Naive B cell (primary cell): Measurements from ENCODE around the gene TLR10. TPM values are rescaled to one million over a fixed set of nuclear protein-coding genes. Genes with fewer than 3 reads are reported as not detected.
"Not testable (repeated sequence)": the region's sequence is repeated elsewhere in the genome, so short reads cannot be mapped to it uniquely, and the experiment has no call there.

Experiments
- ATAC-seq, 2 donors: fragments of 150-1000 bp; cut with Tn5 transposase; 2 replicates each; pipeline ENCODE4 v1.10.0; 2021; ENCODE audit warnings: low read depth in 2 of 2, mild to moderate bottlenecking in 2 of 2, moderate library complexity in 2 of 2
- DNase-seq: peaks from one replicate; pipeline ENCODE4 v3.0.0; 2022
- H3K27ac Mint-ChIP-seq, 6 donors: one replicate each; pipeline ENCODE4 v1.8.0; 2020 to 2022; ENCODE audit warnings: mild to moderate bottlenecking in 6 of 6, mixed read lengths in 6 of 6, moderate library complexity in 5 of 6, inconsistent platforms in 2 of 6
- H3K27me3 Mint-ChIP-seq, 3 donors: one replicate each; pipeline ENCODE4 v1.8.0; 2021 to 2022; ENCODE audit warnings: mixed read lengths in 3 of 3, mild to moderate bottlenecking in 1 of 3
- H3K36me3 Mint-ChIP-seq, 2 donors: one replicate each; pipeline ENCODE4 v1.8.0; 2020 to 2022; ENCODE audit warnings: mixed read lengths in 2 of 2, inconsistent platforms in 1 of 2, mild to moderate bottlenecking in 1 of 2
- H3K4me1 Mint-ChIP-seq, 3 donors: one replicate each; pipeline ENCODE4 v1.8.0; 2020 to 2022; ENCODE audit warnings: mixed read lengths in 3 of 3, inconsistent platforms in 1 of 3, mild to moderate bottlenecking in 1 of 3, moderate library complexity in 1 of 3
- H3K4me3 Mint-ChIP-seq, 8 donors: one replicate each; pipeline ENCODE4 v1.8.0; 2020 to 2022; ENCODE audit warnings: mild to moderate bottlenecking in 8 of 8, mixed read lengths in 8 of 8, moderate library complexity in 8 of 8, inconsistent platforms in 2 of 8
- H3K9me3 Mint-ChIP-seq, 7 donors: one replicate each; pipeline ENCODE4 v1.8.0; 2020 to 2022; ENCODE audit warnings: mixed read lengths in 7 of 7, mild to moderate bottlenecking in 5 of 7, inconsistent platforms in 2 of 7, moderate library complexity in 1 of 7
- polyA plus RNA-seq, 6 donors: library from polyadenylated mRNA; unstranded; fragments of 300-500 nt; fragmentation: Illumina TruSeq; gene quantifications; one replicate each; pipeline ENCODE4 v1.2.3, GENCODE V29; 2021; ENCODE audit warnings: low read depth in 6 of 6

The TLR10 gene
- polyA plus RNA-seq, 6 donors from 2014 or later: 87.3 to 180 (median 116) TPM

GRCh38 chr4:38774181-38774955 lies 8.4 kb downstream of the TLR10 start:
- Mint-ChIP-seq H3K4me3 (peak overlapping the region in 2 of 8 donors; percentile 18 to 20), H3K4me1 (peaks cover 56 to 77% (median 72%) of the 10 kb centered on the region in 3 donors), H3K27me3 (no peaks in the 10 kb centered on the region), H3K9me3 (peaks cover 6 to 25% (median 8%) of the 10 kb centered on the region in 7 donors), H3K36me3 (peaks cover 38 to 52% of the 10 kb centered on the region in 2 donors), H3K27ac (peak overlapping the region in 3 of 6 donors; percentile 43 to 79 (median 76))
- no peak for DNase-seq
- ATAC-seq: no peak

- peaks cover 36% of the 10 kb centered on the region in 2 donors for H3K36me3 Mint-ChIP-seq
- H3K9me3 Mint-ChIP-seq: peaks cover 0 to 23% (median 10%) of the 10 kb centered on the region in 7 donors
- ATAC-seq, H3K27me3 Mint-ChIP-seq, DNase-seq: not testable (repeated sequence)
- peaks cover 65 to 83% (median 80%) of the 10 kb centered on the region in 3 donors for H3K4me1 Mint-ChIP-seq
- peak overlapping the region in 2 of 8 donors; percentile 33 to 71 for H3K4me3 Mint-ChIP-seq
- H3K27ac Mint-ChIP-seq: peak overlapping the region in 5 of 6 donors; percentile 11 to 91 (median 44)
These were observed 12.5 kb downstream of the TLR10 start for GRCh38 chr4:38770281-38770680.

- H3K27me3 Mint-ChIP-seq: no peaks in the 10 kb centered on the region
- H3K36me3 Mint-ChIP-seq: peaks cover 32% of the 10 kb centered on the region in 2 donors
- peak overlapping the region in 4 of 8 donors; percentile 18 to 71 (median 28) for H3K4me3 Mint-ChIP-seq
- peaks cover 0 to 21% (median 10%) of the 10 kb centered on the region in 7 donors for H3K9me3 Mint-ChIP-seq
- DNase-seq: no peak
- H3K4me1 Mint-ChIP-seq: peaks cover 63 to 85% (median 80%) of the 10 kb centered on the region in 3 donors
- ATAC-seq: peak; percentile 20 to 40
- peak overlapping the region in 4 of 6 donors; percentile 11 to 83 (median 58) for H3K27ac Mint-ChIP-seq
These were observed 12.9 kb downstream of the TLR10 start for GRCh38 chr4:38769857-38770256.

- peak overlapping the region in 6 of 8 donors; percentile 18 to 78 (median 47) for H3K4me3 Mint-ChIP-seq
These were observed 13.3 kb downstream of the TLR10 start for GRCh38 chr4:38769441-38769840.

GRCh38 chr4:38768968-38769394 lies 13.8 kb downstream of the TLR10 start:
- peak overlapping the region; percentile 36 to 94 (median 52) for H3K27ac Mint-ChIP-seq
- H3K4me1 Mint-ChIP-seq: peaks cover 62 to 88% (median 77%) of the 10 kb centered on the region in 3 donors
- H3K9me3 Mint-ChIP-seq: peaks cover 0 to 17% (median 8%) of the 10 kb centered on the region in 7 donors
- ATAC-seq (peak; percentile 65 to 67), DNase-seq (no peak)
- H3K4me3 Mint-ChIP-seq: peak overlapping the region; percentile 11 to 78 (median 54)
- H3K36me3 Mint-ChIP-seq: peaks cover 23% of the 10 kb centered on the region in 2 donors
- no peaks in the 10 kb centered on the region for H3K27me3 Mint-ChIP-seq

More at GRCh38 chr4:38769441-38769840, 13.3 kb downstream of the TLR10 start:
- Mint-ChIP-seq H3K27ac (peak overlapping the region in 5 of 6 donors; percentile 44 to 94 (median 72)), H3K27me3 (no peaks in the 10 kb centered on the region), H3K4me1 (peaks cover 60 to 88% (median 77%) of the 10 kb centered on the region in 3 donors), H3K36me3 (peaks cover 27 to 28% of the 10 kb centered on the region in 2 donors), H3K9me3 (peaks cover 0 to 17% (median 10%) of the 10 kb centered on the region in 7 donors)
- ATAC-seq: no peak
- DNase-seq: no peak

- not testable (repeated sequence) for DNase-seq, ATAC-seq, H3K27me3 Mint-ChIP-seq
- Mint-ChIP-seq H3K9me3 (peaks cover 0 to 15% (median 6%) of the 10 kb centered on the region in 7 donors), H3K36me3 (peaks cover 13% of the 10 kb centered on the region in 2 donors), H3K4me1 (peaks cover 65 to 95% (median 86%) of the 10 kb centered on the region in 3 donors), H3K4me3 (peak overlapping the region in 2 of 8 donors; percentile 4 to 9), H3K27ac (peak overlapping the region in 4 of 6 donors; percentile 19 to 91 (median 33))
These were observed 15.8 kb downstream of the TLR10 start for GRCh38 chr4:38766940-38767339.

- Mint-ChIP-seq H3K36me3 (peaks cover 8 to 13% of the 10 kb centered on the region in 2 donors), H3K27ac (peak overlapping the region in 3 of 6 donors; percentile 32 to 80 (median 51)), H3K27me3 (no peaks in the 10 kb centered on the region), H3K9me3 (peaks cover 0 to 14% (median 6%) of the 10 kb centered on the region in 7 donors), H3K4me1 (peaks cover 65 to 100% (median 91%) of the 10 kb centered on the region in 3 donors), H3K4me3 (peak overlapping the region in 5 of 8 donors; percentile 6 to 77 (median 25))
- no peak for DNase-seq
- ATAC-seq: no peak
These were observed 17.4 kb downstream of the TLR10 start for GRCh38 chr4:38765382-38765781.

- Mint-ChIP-seq H3K4me3 (peak overlapping the region in 7 of 8 donors; percentile 2 to 80 (median 59)), H3K27me3 (no peaks in the 10 kb centered on the region), H3K36me3 (peaks cover 8 to 13% of the 10 kb centered on the region in 2 donors), H3K4me1 (peaks cover 61 to 99% (median 88%) of the 10 kb centered on the region in 3 donors), H3K9me3 (peaks cover 0 to 12% (median 6%) of the 10 kb centered on the region in 7 donors), H3K27ac (peak overlapping the region; percentile 34 to 84 (median 60))
- ATAC-seq (no peak), DNase-seq (no peak)
These were observed 18.5 kb downstream of the TLR10 start for GRCh38 chr4:38764277-38764676.

- H3K27ac Mint-ChIP-seq: peak overlapping the region; percentile 88 to 100 (median 97)
- peak overlapping the region; percentile 78 to 97 (median 94) for H3K4me3 Mint-ChIP-seq
- H3K4me1 Mint-ChIP-seq: peaks cover 49 to 93% (median 83%) of the 10 kb centered on the region in 3 donors
- H3K27me3 Mint-ChIP-seq: no peaks in the 10 kb centered on the region
- peaks cover 0 to 12% (median 6%) of the 10 kb centered on the region in 7 donors for H3K9me3 Mint-ChIP-seq
- ATAC-seq (no peak), DNase-seq (no peak)
- H3K36me3 Mint-ChIP-seq: peaks cover 6 to 10% of the 10 kb centered on the region in 2 donors
These were observed 20.2 kb downstream of the TLR10 start for GRCh38 chr4:38762560-38762959.

GRCh38 chr4:38759790-38760122 lies 23.0 kb downstream of the TLR10 start:
- Mint-ChIP-seq H3K4me1 (peaks cover 33 to 74% (median 64%) of the 10 kb centered on the region in 3 donors), H3K4me3 (peak overlapping the region in 2 of 8 donors; percentile 4 to 15), H3K36me3 (no peaks in the 10 kb centered on the region), H3K27ac (peak overlapping the region in 1 of 6 donors; percentile 100), H3K27me3 (no peaks in the 10 kb centered on the region), H3K9me3 (no peaks in the 10 kb centered on the region)
- no peak for ATAC-seq
- no peak for DNase-seq

GRCh38 chr4:38759113-38759789 lies 23.5 kb downstream of the TLR10 start:
- peak in 1 of 2 donors; percentile 14 for ATAC-seq
- DNase-seq: peak; percentile 60
- Mint-ChIP-seq H3K36me3 (no peaks in the 10 kb centered on the region), H3K4me3 (peak overlapping the region in 1 of 8 donors; percentile 4), H3K27ac (peak overlapping the region in 4 of 6 donors; percentile 21 to 100 (median 66)), H3K27me3 (no peaks in the 10 kb centered on the region), H3K4me1 (peaks cover 31 to 69% (median 62%) of the 10 kb centered on the region in 3 donors), H3K9me3 (no peaks in the 10 kb centered on the region)

GRCh38 chr4:38757945-38758600 lies 24.7 kb downstream of the TLR10 start:
- H3K4me1 Mint-ChIP-seq: peaks cover 25 to 57% (median 51%) of the 10 kb centered on the region in 3 donors
- no peaks in the 10 kb centered on the region for H3K27me3 Mint-ChIP-seq
- H3K9me3 Mint-ChIP-seq: no peaks in the 10 kb centered on the region
- no peaks in the 10 kb centered on the region for H3K36me3 Mint-ChIP-seq
- no peak overlapping the region for H3K27ac Mint-ChIP-seq
- H3K4me3 Mint-ChIP-seq: peak overlapping the region in 1 of 8 donors; percentile 1
- ATAC-seq: no peak
- no peak for DNase-seq
